Endodermal cell (in vitro differentiated cells): ENCODE results near the gene HMG20B. TPM values are rescaled to one million over a fixed set of nuclear protein-coding genes. Genes with fewer than 3 reads are reported as not detected.

Experiments used
- DNase-seq: peaks from one replicate; pipeline ENCODE4 v3.0.0-alpha.2; 2017
- H3K27ac ChIP-seq: 2 replicates; pipeline ENCODE4 v1.5.1; 2013; ENCODE audit warnings: mild to moderate bottlenecking, low read depth, low read length, moderate library complexity
- H3K27me3 ChIP-seq: 2 replicates; pipeline ENCODE4 v1.6.1; 2013; ENCODE audit warnings: mild to moderate bottlenecking, low read length, moderate library complexity; ENCODE audit not compliant: insufficient read depth, control insufficient read depth, poor library complexity, severe bottlenecking
- H3K36me3 ChIP-seq: 2 replicates; pipeline ENCODE4 v1.7.0; 2013; ENCODE audit warnings: mild to moderate bottlenecking, low read length, moderate library complexity; ENCODE audit not compliant: control insufficient read depth, insufficient read depth
- H3K4me1 ChIP-seq: one replicate; pipeline ENCODE4 v1.7.0; 2013; ENCODE audit warnings: low read length; ENCODE audit not compliant: control insufficient read depth, insufficient read depth
- H3K4me3 ChIP-seq: 2 replicates; pipeline ENCODE4 v1.5.1; 2013; ENCODE audit warnings: mild to moderate bottlenecking, low read length, moderate library complexity
- H3K9ac ChIP-seq: 2 replicates; pipeline ENCODE4 v1.6.1; 2013; ENCODE audit warnings: mild to moderate bottlenecking, low read length, moderate library complexity; ENCODE audit not compliant: poor library complexity, severe bottlenecking; ENCODE audit errors: extremely low read depth
- H3K9me3 ChIP-seq: 2 replicates; pipeline ENCODE4 v1.6.1; 2013; ENCODE audit warnings: mild to moderate bottlenecking, low read length, moderate library complexity; ENCODE audit not compliant: control insufficient read depth
- H3K27ac Mint-ChIP-seq: 2 replicates; pipeline ENCODE4 v1.8.0; 2020; ENCODE audit warnings: mixed read lengths
- H3K27me3 Mint-ChIP-seq: 2 replicates; pipeline ENCODE4 v1.8.0; 2021; ENCODE audit warnings: mild to moderate bottlenecking, mixed read lengths; ENCODE audit not compliant: insufficient read depth
- H3K36me3 Mint-ChIP-seq: 2 replicates; pipeline ENCODE4 v1.8.0; 2020; ENCODE audit warnings: low read depth, mixed read lengths
- H3K4me1 Mint-ChIP-seq: 2 replicates; pipeline ENCODE4 v1.8.0; 2020; ENCODE audit warnings: mixed read lengths
- H3K4me3 Mint-ChIP-seq: 2 replicates; pipeline ENCODE4 v1.8.0; 2020; ENCODE audit warnings: mild to moderate bottlenecking, moderate library complexity, mixed read lengths
- H3K9me3 Mint-ChIP-seq: 2 replicates; pipeline ENCODE4 v1.8.0; 2020; ENCODE audit warnings: mild to moderate bottlenecking, mixed read lengths
- WGBS, 2 experiments: methylation state at CpG; one replicate each; pipeline versions ENCODE4 v1.1.5 to v1.1.7; 2013; ENCODE audit warnings: missing lambda C conversion rate in 2 of 2, mixed read lengths in 1 of 2; ENCODE audit not compliant: insufficient coverage in 1 of 2, insufficient read length in 1 of 2; 5-methylcytosine and 5-hydroxymethylcytosine counted together
- total RNA-seq, 2 donors: library from RNA; stranded (reverse); fragmentation: NEBNext Ultra II Directional in 1 of 2; extraction: Animal tissue kit (Norgen Biotek cat#: 25700) in 1 of 2; gene quantifications; 2 replicates in 1 of 2; 3 replicates in 1 of 2; pipeline ENCODE4 v1.2.1, GENCODE V29; 2021
- TF ChIP-seq, protein P1 (sequence below): fragments of 200-600 bp; sonication (generic); conservative IDR thresholded peaks from 2 replicates; pipeline ENCODE4 v1.5.0; 2021; ENCODE audit warnings: antibody characterized with exemption, mild to moderate bottlenecking

The HMG20B gene
- total RNA-seq, 2 donors from 2014 or later: 80.7 to 102 TPM

DNA sequence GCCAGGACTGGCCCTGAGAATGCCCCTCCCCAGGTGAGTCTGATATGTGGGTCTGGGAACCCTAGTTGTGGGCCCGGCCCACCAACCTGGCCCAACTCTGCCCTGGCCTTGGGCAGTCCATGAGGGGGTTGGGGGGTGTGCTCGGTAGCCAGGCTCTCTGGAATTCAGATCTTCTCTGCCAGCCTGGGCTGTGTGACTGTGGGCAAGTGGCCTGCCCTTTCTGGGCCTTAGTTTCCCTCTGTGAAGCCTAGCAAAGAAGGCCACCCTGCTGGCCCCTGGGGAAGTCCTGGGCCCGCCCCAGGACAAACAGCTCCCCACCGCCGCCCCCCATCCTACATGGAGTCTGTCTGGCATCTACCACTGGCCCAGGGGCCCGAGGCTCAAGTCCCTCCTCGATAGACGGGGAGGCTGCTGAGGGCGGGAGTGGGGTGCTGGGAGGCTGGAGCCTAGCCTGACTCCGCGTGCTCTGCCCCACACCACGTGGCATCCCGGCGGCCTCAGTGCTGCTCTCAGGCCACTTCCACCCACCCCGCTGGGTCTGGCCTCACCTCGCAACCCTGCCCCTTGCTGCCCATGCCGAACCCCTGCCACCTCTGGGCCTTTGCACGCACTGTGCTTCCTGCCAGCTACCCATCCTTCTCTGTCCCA, 42.2 kb downstream of the HMG20B start:
- TF ChIP-seq, protein P1, sequence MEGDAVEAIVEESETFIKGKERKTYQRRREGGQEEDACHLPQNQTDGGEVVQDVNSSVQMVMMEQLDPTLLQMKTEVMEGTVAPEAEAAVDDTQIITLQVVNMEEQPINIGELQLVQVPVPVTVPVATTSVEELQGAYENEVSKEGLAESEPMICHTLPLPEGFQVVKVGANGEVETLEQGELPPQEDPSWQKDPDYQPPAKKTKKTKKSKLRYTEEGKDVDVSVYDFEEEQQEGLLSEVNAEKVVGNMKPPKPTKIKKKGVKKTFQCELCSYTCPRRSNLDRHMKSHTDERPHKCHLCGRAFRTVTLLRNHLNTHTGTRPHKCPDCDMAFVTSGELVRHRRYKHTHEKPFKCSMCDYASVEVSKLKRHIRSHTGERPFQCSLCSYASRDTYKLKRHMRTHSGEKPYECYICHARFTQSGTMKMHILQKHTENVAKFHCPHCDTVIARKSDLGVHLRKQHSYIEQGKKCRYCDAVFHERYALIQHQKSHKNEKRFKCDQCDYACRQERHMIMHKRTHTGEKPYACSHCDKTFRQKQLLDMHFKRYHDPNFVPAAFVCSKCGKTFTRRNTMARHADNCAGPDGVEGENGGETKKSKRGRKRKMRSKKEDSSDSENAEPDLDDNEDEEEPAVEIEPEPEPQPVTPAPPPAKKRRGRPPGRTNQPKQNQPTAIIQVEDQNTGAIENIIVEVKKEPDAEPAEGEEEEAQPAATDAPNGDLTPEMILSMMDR: no peak
- no peaks in the 10 kb centered on the region for H3K9me3 ChIP-seq
- Mint-ChIP-seq H3K27ac (no peak overlapping the region), H3K9me3 (no peaks in the 10 kb centered on the region), H3K4me3 (no peak overlapping the region), H3K4me1 (no peaks in the 10 kb centered on the region), H3K27me3 (no peaks in the 10 kb centered on the region), H3K36me3 (peaks cover 18% of the 10 kb centered on the region)
- no peak overlapping the region for H3K9ac ChIP-seq
- no peaks in the 10 kb centered on the region for H3K4me1 ChIP-seq
- DNase-seq: no peak
- H3K27ac ChIP-seq: no peak overlapping the region
- H3K4me3 ChIP-seq: no peak overlapping the region
- H3K36me3 ChIP-seq: peaks cover 11% of the 10 kb centered on the region
- H3K27me3 ChIP-seq: no peaks in the 10 kb centered on the region
- 87 to 88% methylated on average over 11 to 18 of the region's 18 CpGs for WGBS, 2 experiments

DNA sequence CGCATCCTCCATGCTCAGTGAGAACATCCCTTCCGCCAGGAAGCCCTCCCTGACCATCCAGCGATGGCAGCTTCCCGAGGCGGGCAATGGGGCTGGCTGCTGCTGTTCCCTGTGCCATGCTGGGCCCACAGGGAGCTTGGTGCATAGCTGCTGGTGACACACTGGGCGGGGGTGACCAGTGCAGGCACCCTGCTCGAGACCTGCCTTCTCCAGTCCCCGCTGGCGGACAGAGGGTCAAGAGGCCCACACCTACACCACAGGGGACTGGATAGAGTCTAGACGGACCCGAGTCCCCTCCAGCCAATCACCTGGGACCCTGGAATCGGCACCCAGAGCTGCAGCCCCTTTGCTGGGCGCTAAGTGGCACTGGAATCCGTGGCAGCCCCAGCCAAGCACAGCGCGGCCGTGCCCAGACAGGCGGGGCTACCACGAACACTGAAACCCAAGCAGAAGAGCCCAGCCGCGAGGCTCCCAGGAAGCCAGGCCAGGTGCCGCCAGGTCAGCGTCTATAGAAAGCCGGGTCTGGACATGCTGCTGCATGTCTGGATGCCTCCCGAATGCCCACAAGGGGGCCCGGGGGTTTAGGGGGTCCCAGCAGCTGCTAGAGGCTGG, 42.9 kb downstream of the HMG20B start:
- Mint-ChIP-seq H3K4me1 (no peaks in the 10 kb centered on the region), H3K9me3 (no peaks in the 10 kb centered on the region), H3K36me3 (peaks cover 14% of the 10 kb centered on the region), H3K27ac (no peak overlapping the region), H3K27me3 (no peaks in the 10 kb centered on the region), H3K4me3 (no peak overlapping the region)
- WGBS, 2 experiments: 96% methylated on average over 16 to 26 of the region's 26 CpGs
- no peak overlapping the region for H3K9ac ChIP-seq
- no peak overlapping the region for H3K4me3 ChIP-seq
- no peaks in the 10 kb centered on the region for H3K9me3 ChIP-seq
- H3K4me1 ChIP-seq: no peaks in the 10 kb centered on the region
- no peaks in the 10 kb centered on the region for H3K27me3 ChIP-seq
- no peak overlapping the region for H3K27ac ChIP-seq
- peaks cover 11% of the 10 kb centered on the region for H3K36me3 ChIP-seq
- no peak for DNase-seq
- TF ChIP-seq, protein P1: peak; percentile 20

GRCh38 chr19:3617463-3617862, 44.7 kb downstream of the HMG20B start:
- WGBS, 2 experiments: 87 to 89% methylated on average over 9 to 19 of the region's 19 CpGs
- H3K27ac Mint-ChIP-seq: no peak overlapping the region
- H3K27me3 ChIP-seq: no peaks in the 10 kb centered on the region

More at GRCh38 chr19:3617463-3617862, 44.7 kb downstream of the HMG20B start:
- DNase-seq: peak; percentile 78
- Histone ChIP-seq H3K4me3 (no peak overlapping the region), H3K4me1 (no peaks in the 10 kb centered on the region), H3K9ac (no peak overlapping the region), H3K36me3 (peaks cover 13% of the 10 kb centered on the region), H3K9me3 (no peaks in the 10 kb centered on the region), H3K27ac (no peak overlapping the region)
- Mint-ChIP-seq H3K27me3 (no peaks in the 10 kb centered on the region), H3K9me3 (no peaks in the 10 kb centered on the region), H3K4me3 (no peak overlapping the region), H3K4me1 (no peaks in the 10 kb centered on the region), H3K36me3 (peaks cover 15% of the 10 kb centered on the region)
- TF ChIP-seq, protein P1: no peak
